ENCODE data around the gene SCG3. TPM values are rescaled to one million over a fixed set of nuclear protein-coding genes. Genes with fewer than 3 reads are reported as not detected.
A peak's percentile ranks its signal among the peaks of the same experiment; 100 is the strongest.

Gene SCG3
- polyA plus RNA-seq, 1 of the 3 experiments (the other 2 are of a cell fraction), result 0.16 TPM

GRCh38 chr15:51709031-51709430 is 27.7 kb downstream of the SCG3 start:
- Histone ChIP-seq H3K4me2 (no peak overlapping the region), H3K79me2 (ENCODE audit: insufficient read depth) (no peaks in the 10 kb centered on the region), H3K36me3 (replicated peaks in 1 of 2; ENCODE audit: control insufficient read depth in 1 of 2, insufficient read depth in 2 of 2, low read length in 1 of 2) (peaks cover 0 to 6% of the 10 kb centered on the region in 2 experiments), H3K9ac (no peak overlapping the region), H3K4me3 (ENCODE audit: low read depth in 2 of 2, low read length in 1 of 2) (no peak overlapping the region), H3K27ac (ENCODE audit: low read depth in 2 of 2, low read length in 1 of 2) (no peak overlapping the region), H4K20me1 (ENCODE audit: insufficient read depth) (no peaks in the 10 kb centered on the region), H2AFZ (ENCODE audit: low read depth) (no peak overlapping the region), H3K9me3 (no peaks in the 10 kb centered on the region), H3F3A (replicated peaks; ENCODE audit: insufficient read depth) (no peaks in the 10 kb centered on the region), H3K4me1 (ENCODE audit: control insufficient read depth in 1 of 2, insufficient read depth in 2 of 2, low read depth in 1 of 2, low read length in 1 of 2) (peaks cover 0 to 12% of the 10 kb centered on the region in 2 experiments; a peak in 2 of 4 replicates), H3K9me2 (no peaks in the 10 kb centered on the region), H3K27me3 (ENCODE audit: insufficient read depth) (no peaks in the 10 kb centered on the region)
- CTCF ChIA-PET, result interaction anchor here (0.7 to 2.4 kb wide), 3 partner anchors 28 to 67 kb away, joined by 3 to 9 read pairs (median 3); partner anchors contain the start of gene LYSMD2
- DNase-seq, result no peak
- no peak for TF ChIP-seq SIN3A (IDR thresholded peaks at IDR 0.05; ENCODE audit: borderline replicate concordance, low read depth, low read length)
- no peak for TF ChIP-seq EZH2phosphoT487 (IDR thresholded peaks at IDR 0.05; ENCODE audit: borderline replicate concordance, low read depth)
- TF ChIP-seq MEF2A (IDR thresholded peaks at IDR 0.05; ENCODE audit: borderline replicate concordance, low read depth), result no peak
- no peak for TF ChIP-seq IRF3 (IDR thresholded peaks at IDR 0.05; ENCODE audit: low read depth, low read length)
- no peak for TF ChIP-seq FOXM1 (IDR thresholded peaks at IDR 0.05; ENCODE audit: low read depth)
- no peak for TF ChIP-seq CHD2 (IDR thresholded peaks at IDR 0.05; ENCODE audit: low read length, partially characterized antibody)
- no peak for TF ChIP-seq ELF1 (IDR thresholded peaks at IDR 0.05)
- no peak for TF ChIP-seq RFX5 (IDR thresholded peaks at IDR 0.05; ENCODE audit: low read length)
- TF ChIP-seq GATA2 (CRISPR knock-in tag; IDR thresholded peaks at IDR 0.05), result no peak
- TF ChIP-seq TEAD4 (IDR thresholded peaks at IDR 0.05; ENCODE audit: borderline replicate concordance, insufficient read depth), result no peak
- no peak for TF ChIP-seq GABPA (IDR thresholded peaks at IDR 0.05; ENCODE audit: low read depth)
- TF ChIP-seq TAF1 (IDR thresholded peaks at IDR 0.05; ENCODE audit: borderline replicate concordance, low read depth, low read length), result no peak
- TF ChIP-seq PBX3 (IDR thresholded peaks at IDR 0.05), result no peak
- POLR2A ChIA-PET, result no interaction called here
- 81% methylated on average over 5 of the region's 5 CpGs for WGBS (ENCODE audit: low lambda C conversion rate)

GRCh38 chr15:51714162-51714561 is 32.9 kb downstream of the SCG3 start:
- DNase-seq, result peak; percentile 31
- H3K9ac ChIP-seq, result no peak overlapping the region
- H3F3A ChIP-seq (replicated peaks; ENCODE audit: insufficient read depth), result peaks cover 4% of the 10 kb centered on the region
- no peak overlapping the region for H2AFZ ChIP-seq (ENCODE audit: low read depth)
- H4K20me1 ChIP-seq (ENCODE audit: insufficient read depth), result no peaks in the 10 kb centered on the region
- H3K4me1 ChIP-seq (ENCODE audit: control insufficient read depth in 1 of 2, insufficient read depth in 2 of 2, low read depth in 1 of 2, low read length in 1 of 2), result peaks cover 0 to 7% of the 10 kb centered on the region in 2 experiments; a peak in 1 of 4 replicates
- WGBS (ENCODE audit: low lambda C conversion rate), result 55% methylated on average over 1 of the region's 1 CpG
- H3K36me3 ChIP-seq (replicated peaks in 1 of 2; ENCODE audit: control insufficient read depth in 1 of 2, insufficient read depth in 2 of 2, low read length in 1 of 2), result peaks cover 0 to 8% of the 10 kb centered on the region in 2 experiments
- H3K27ac ChIP-seq (ENCODE audit: low read depth in 2 of 2, low read length in 1 of 2), result no peak overlapping the region; a peak in 1 of 4 replicates
- ChIA-PET CTCF (interaction anchor here (1.2 kb wide), 1 partner anchor 19 kb away, joined by 3 read pairs; no protein-coding TSS in a partner anchor), POLR2A (no interaction called here)
- H3K4me3 ChIP-seq (ENCODE audit: low read depth in 2 of 2, low read length in 1 of 2), result no peak overlapping the region
- no peaks in the 10 kb centered on the region for H3K27me3 ChIP-seq (ENCODE audit: insufficient read depth)
- no peak overlapping the region for H3K4me2 ChIP-seq
- no peaks in the 10 kb centered on the region for H3K9me2 ChIP-seq
- H3K9me3 ChIP-seq, result no peaks in the 10 kb centered on the region
- no peaks in the 10 kb centered on the region for H3K79me2 ChIP-seq (ENCODE audit: insufficient read depth)
- TF ChIP-seq FOXM1 (IDR thresholded peaks at IDR 0.05; ENCODE audit: low read depth) (no peak), TAF1 (IDR thresholded peaks at IDR 0.05; ENCODE audit: borderline replicate concordance, low read depth, low read length) (no peak), GATA2 (CRISPR knock-in tag; IDR thresholded peaks at IDR 0.05) (no peak), TCF12 (IDR thresholded peaks at IDR 0.05) (no peak), ZBTB33 (IDR thresholded peaks at IDR 0.05; ENCODE audit: borderline replicate concordance, low read depth) (no peak), USF1 (IDR thresholded peaks at IDR 0.05; ENCODE audit: borderline replicate concordance, low read depth) (no peak), RXRA (IDR thresholded peaks at IDR 0.05; ENCODE audit: borderline replicate concordance, low read depth) (no peak), NRF1 (IDR thresholded peaks at IDR 0.05; ENCODE audit: low read depth, low read length) (no peak), RAD21 (IDR thresholded peaks at IDR 0.05; ENCODE audit: low read length) (no peak), JUND (IDR thresholded peaks at IDR 0.05) (no peak), MXI1 (IDR thresholded peaks at IDR 0.05; ENCODE audit: low read depth, low read length) (no peak), MAX (IDR thresholded peaks at IDR 0.05; ENCODE audit: low read depth) (no peak), RCOR1 (IDR thresholded peaks at IDR 0.05; ENCODE audit: low read length) (no peak), POLR2AphosphoS5 (IDR thresholded peaks at IDR 0.05; ENCODE audit: low read depth, low read length) (no peak)
